ENCODE data around the gene PARP9. TPM values are rescaled to one million over a fixed set of nuclear protein-coding genes. Genes with fewer than 3 reads are reported as not detected.
A peak's percentile ranks its signal among the peaks of the same experiment; 100 is the strongest.

Gene PARP9
- total and polyA plus RNA-seq, 4 experiments from 2014 or later: 23.1 to 43.4 (median 25.0) TPM

- H3K27ac ChIP-seq (ENCODE audit: low read depth, low read length): no peak overlapping the region
- CTCF ChIA-PET (ENCODE audit: partially characterized antibody): no interaction called here
- H3K27ac Mint-ChIP-seq: peak overlapping the region in 1 of 7 donors; percentile 32
These were observed 38.1 kb upstream of the PARP9 start for GRCh38 chr3:122602011-122602710.

GRCh38 chr3:122598556-122598955 is 34.5 kb upstream of the PARP9 start:
- Mint-ChIP-seq H3K27me3 (no peaks in the 10 kb centered on the region), H3K9me3 (peaks cover 0 to 3% (median 0%) of the 10 kb centered on the region in 8 donors), H3K4me1 (peaks cover 12 to 19% (median 15%) of the 10 kb centered on the region in 4 donors), H3K36me3 (peaks cover 19 to 24% of the 10 kb centered on the region in 2 donors), H3K27ac (no peak overlapping the region), H3K4me3 (peak overlapping the region in 1 of 8 donors; percentile 6)
- Histone ChIP-seq H3K36me3 (ENCODE audit: insufficient read depth, low read length) (no peaks in the 10 kb centered on the region), H3K9me3 (ENCODE audit: control insufficient read depth in 1 of 2, low read length in 2 of 2) (no peaks in the 10 kb centered on the region), H3K4me1 (ENCODE audit: insufficient read depth, low read length) (no peaks in the 10 kb centered on the region), H3K4me3 (ENCODE audit: low read length in 2 of 2) (no peak overlapping the region), H3K27me3 (ENCODE audit: insufficient read depth, low read length) (no peaks in the 10 kb centered on the region), H3K27ac (ENCODE audit: low read depth, low read length) (no peak overlapping the region)
- no peak for DNase-seq
- ChIA-PET POLR2A (ENCODE audit: partially characterized antibody) (interaction anchor here (1.1 to 1.2 kb wide), 2 partner anchors 21 to 214 kb away, joined by 3 read pairs; partner anchors contain the start of genes FAM162A and PARP15), CTCF (ENCODE audit: partially characterized antibody) (interaction anchor here (1.2 kb wide), 1 partner anchor 81 kb away, joined by 4 read pairs; no protein-coding TSS in a partner anchor)
- intact Hi-C loops (cut with micrococcal nuclease): no loop called here

More at GRCh38 chr3:122602011-122602710, 38.1 kb upstream of the PARP9 start:
- H3K9me3 Mint-ChIP-seq: no peaks in the 10 kb centered on the region
- no peaks in the 10 kb centered on the region for H3K27me3 Mint-ChIP-seq
- POLR2A ChIA-PET (ENCODE audit: partially characterized antibody): no interaction called here
- Histone ChIP-seq H3K4me1 (ENCODE audit: insufficient read depth, low read length) (no peaks in the 10 kb centered on the region), H3K36me3 (ENCODE audit: insufficient read depth, low read length) (peaks cover 3% of the 10 kb centered on the region), H3K9me3 (ENCODE audit: control insufficient read depth in 1 of 2, low read length in 2 of 2) (no peaks in the 10 kb centered on the region), H3K4me3 (ENCODE audit: low read length in 2 of 2) (no peak overlapping the region), H3K27me3 (ENCODE audit: insufficient read depth, low read length) (no peaks in the 10 kb centered on the region)
- H3K36me3 Mint-ChIP-seq: peaks cover 4 to 28% of the 10 kb centered on the region in 2 donors
- H3K4me3 Mint-ChIP-seq: no peak overlapping the region
- H3K4me1 Mint-ChIP-seq: peaks cover 11 to 29% (median 16%) of the 10 kb centered on the region in 4 donors
- intact Hi-C loops (cut with micrococcal nuclease): no loop called here
- no peak for DNase-seq

GRCh38 chr3:122598151-122598550 is 34.1 kb upstream of the PARP9 start:
- no peaks in the 10 kb centered on the region for H3K27me3 Mint-ChIP-seq
- peak overlapping the region in 1 of 8 donors; percentile 6 for H3K4me3 Mint-ChIP-seq
- intact Hi-C loops (cut with micrococcal nuclease): no loop called here
- peak overlapping the region in 1 of 7 donors; percentile 52 for H3K27ac Mint-ChIP-seq
- POLR2A ChIA-PET (ENCODE audit: partially characterized antibody): interaction anchor here (1.1 to 1.2 kb wide), 2 partner anchors 21 to 214 kb away, joined by 3 read pairs; partner anchors contain the start of genes FAM162A and PARP15
- H3K36me3 ChIP-seq (ENCODE audit: insufficient read depth, low read length): no peaks in the 10 kb centered on the region
- H3K9me3 Mint-ChIP-seq: peaks cover 0 to 3% (median 0%) of the 10 kb centered on the region in 8 donors
- no peaks in the 10 kb centered on the region for H3K9me3 ChIP-seq (ENCODE audit: control insufficient read depth in 1 of 2, low read length in 2 of 2)
- no peak for DNase-seq
- peaks cover 10 to 16% (median 14%) of the 10 kb centered on the region in 4 donors for H3K4me1 Mint-ChIP-seq
- H3K4me3 ChIP-seq (ENCODE audit: low read length in 2 of 2): no peak overlapping the region
- H3K27ac ChIP-seq (ENCODE audit: low read depth, low read length): no peak overlapping the region
- CTCF ChIA-PET (ENCODE audit: partially characterized antibody): interaction anchor here (1.2 kb wide), 1 partner anchor 81 kb away, joined by 4 read pairs; no protein-coding TSS in a partner anchor
- no peaks in the 10 kb centered on the region for H3K4me1 ChIP-seq (ENCODE audit: insufficient read depth, low read length)
- no peaks in the 10 kb centered on the region for H3K27me3 ChIP-seq (ENCODE audit: insufficient read depth, low read length)
- H3K36me3 Mint-ChIP-seq: peaks cover 16 to 24% of the 10 kb centered on the region in 2 donors

GRCh38 chr3:122594025-122594424 is 29.9 kb upstream of the PARP9 start:
- DNase-seq: no peak
- H3K4me3 Mint-ChIP-seq: no peak overlapping the region
- peaks cover 4 to 13% (median 5%) of the 10 kb centered on the region in 4 donors for H3K4me1 Mint-ChIP-seq
- intact Hi-C loops (cut with micrococcal nuclease): no loop called here
- no peaks in the 10 kb centered on the region for H3K4me1 ChIP-seq (ENCODE audit: insufficient read depth, low read length)
- peaks cover 0 to 3% (median 0%) of the 10 kb centered on the region in 8 donors for H3K9me3 Mint-ChIP-seq
- no peak overlapping the region for H3K4me3 ChIP-seq (ENCODE audit: low read length in 2 of 2)
- no peaks in the 10 kb centered on the region for H3K27me3 ChIP-seq (ENCODE audit: insufficient read depth, low read length)
- H3K36me3 Mint-ChIP-seq: peaks cover 21 to 36% of the 10 kb centered on the region in 2 donors
- no peak overlapping the region for H3K27ac Mint-ChIP-seq
- ChIA-PET POLR2A (ENCODE audit: partially characterized antibody) (interaction anchor here (0.7 kb wide), 1 partner anchor 16 kb away, joined by 3 read pairs; no protein-coding TSS in a partner anchor), CTCF (ENCODE audit: partially characterized antibody) (interaction anchor here (1.1 kb wide), 1 partner anchor 86 kb away, joined by 3 read pairs; no protein-coding TSS in a partner anchor)
- H3K27ac ChIP-seq (ENCODE audit: low read depth, low read length): no peak overlapping the region
- H3K36me3 ChIP-seq (ENCODE audit: insufficient read depth, low read length): no peaks in the 10 kb centered on the region
- no peaks in the 10 kb centered on the region for H3K9me3 ChIP-seq (ENCODE audit: control insufficient read depth in 1 of 2, low read length in 2 of 2)
- H3K27me3 Mint-ChIP-seq: no peaks in the 10 kb centered on the region

GRCh38 chr3:122590610-122591009 is 26.5 kb upstream of the PARP9 start:
- no peaks in the 10 kb centered on the region for H3K36me3 ChIP-seq (ENCODE audit: insufficient read depth, low read length)
- H3K27ac Mint-ChIP-seq: no peak overlapping the region
- H3K9me3 ChIP-seq (ENCODE audit: control insufficient read depth in 1 of 2, low read length in 2 of 2): no peaks in the 10 kb centered on the region
- H3K27ac ChIP-seq (ENCODE audit: low read depth, low read length): no peak overlapping the region
- no peaks in the 10 kb centered on the region for H3K27me3 Mint-ChIP-seq
- intact Hi-C loops (cut with micrococcal nuclease): no loop called here
- CTCF ChIA-PET (ENCODE audit: partially characterized antibody): no interaction called here
- peaks cover 5 to 28% (median 14%) of the 10 kb centered on the region in 4 donors for H3K4me1 Mint-ChIP-seq
- H3K4me1 ChIP-seq (ENCODE audit: insufficient read depth, low read length): peaks cover 14% of the 10 kb centered on the region
- no peaks in the 10 kb centered on the region for H3K27me3 ChIP-seq (ENCODE audit: insufficient read depth, low read length)
- H3K36me3 Mint-ChIP-seq: peaks cover 21 to 29% of the 10 kb centered on the region in 2 donors
- H3K9me3 Mint-ChIP-seq: peaks cover 0 to 3% (median 0%) of the 10 kb centered on the region in 8 donors
- POLR2A ChIA-PET (ENCODE audit: partially characterized antibody): no interaction called here
- DNase-seq: no peak
- H3K4me3 ChIP-seq (ENCODE audit: low read length in 2 of 2): no peak overlapping the region
- no peak overlapping the region for H3K4me3 Mint-ChIP-seq

- DNase-seq: no peak
- intact Hi-C loops (cut with micrococcal nuclease): no loop called here
- Mint-ChIP-seq H3K9me3 (peaks cover 0 to under 1% (median 0%) of the 10 kb centered on the region in 8 donors), H3K36me3 (peaks cover 29 to 32% of the 10 kb centered on the region in 2 donors), H3K4me3 (no peak overlapping the region), H3K27me3 (no peaks in the 10 kb centered on the region), H3K27ac (no peak overlapping the region), H3K4me1 (peaks cover 12 to 37% (median 17%) of the 10 kb centered on the region in 4 donors)
- Histone ChIP-seq H3K4me3 (ENCODE audit: low read length in 2 of 2) (no peak overlapping the region), H3K9me3 (ENCODE audit: control insufficient read depth in 1 of 2, low read length in 2 of 2) (no peaks in the 10 kb centered on the region), H3K4me1 (ENCODE audit: insufficient read depth, low read length) (peaks cover 14% of the 10 kb centered on the region), H3K27ac (ENCODE audit: low read depth, low read length) (no peak overlapping the region), H3K36me3 (ENCODE audit: insufficient read depth, low read length) (no peaks in the 10 kb centered on the region), H3K27me3 (ENCODE audit: insufficient read depth, low read length) (no peaks in the 10 kb centered on the region)
- ChIA-PET POLR2A (ENCODE audit: partially characterized antibody) (no interaction called here), CTCF (ENCODE audit: partially characterized antibody) (no interaction called here)
These were observed 25.2 kb upstream of the PARP9 start for GRCh38 chr3:122589297-122589696.

GRCh38 chr3:122587572-122587971 is 23.5 kb upstream of the PARP9 start:
- no peak for DNase-seq
- Histone ChIP-seq H3K4me3 (ENCODE audit: low read length in 2 of 2) (no peak overlapping the region), H3K4me1 (ENCODE audit: insufficient read depth, low read length) (peaks cover 14% of the 10 kb centered on the region), H3K27ac (ENCODE audit: low read depth, low read length) (no peak overlapping the region), H3K9me3 (ENCODE audit: control insufficient read depth in 1 of 2, low read length in 2 of 2) (no peaks in the 10 kb centered on the region), H3K36me3 (ENCODE audit: insufficient read depth, low read length) (no peaks in the 10 kb centered on the region), H3K27me3 (ENCODE audit: insufficient read depth, low read length) (no peaks in the 10 kb centered on the region)
- ChIA-PET CTCF (ENCODE audit: partially characterized antibody) (interaction anchor here (1.0 to 1.4 kb wide), 5 partner anchors 9 to 32 kb away, joined by 3 to 5 read pairs (median 3); partner anchors contain the start of gene PARP15), POLR2A (ENCODE audit: partially characterized antibody) (no interaction called here)
- no peaks in the 10 kb centered on the region for H3K27me3 Mint-ChIP-seq
- H3K9me3 Mint-ChIP-seq: peaks cover 0 to 18% (median 11%) of the 10 kb centered on the region in 8 donors
- intact Hi-C loops (cut with micrococcal nuclease): no loop called here
- H3K4me1 Mint-ChIP-seq: peaks cover 14 to 37% (median 20%) of the 10 kb centered on the region in 4 donors
- no peak overlapping the region for H3K4me3 Mint-ChIP-seq
- H3K36me3 Mint-ChIP-seq: peaks cover 38 to 41% of the 10 kb centered on the region in 2 donors
- H3K27ac Mint-ChIP-seq: peak overlapping the region in 1 of 7 donors; percentile 13
